HepG2 (cell line): ENCODE data around the gene SNAP29.

Source experiments
- ASH2L ChIP-seq: fragments of 300-600, 200-600 bp; sonication (generic); IDR thresholded peaks from 2 replicates; pipeline ENCODE4 v1.7.0; 2017; ENCODE audit warnings: low read depth, mild to moderate bottlenecking, moderate library complexity, mixed read lengths, low read length; ENCODE audit not compliant: insufficient read length
- CEBPZ ChIP-seq: IDR thresholded peaks from 2 replicates; pipeline ENCODE4 v1.6.1; 2012; ENCODE audit warnings: low read length, improper control_type of control experiment
- CTCF ChIP-seq: sonication (generic); formaldehyde crosslinking; IDR thresholded peaks from 2 replicates; pipeline ENCODE4 v1.5.0; 2020; ENCODE audit warnings: mild to moderate bottlenecking, missing genetic modification reagents, moderate library complexity
- GABPB1 ChIP-seq: IDR thresholded peaks from 2 replicates; pipeline ENCODE4 v1.6.1; 2016; ENCODE audit warnings: mild to moderate bottlenecking, missing genetic modification reagents, moderate library complexity, missing compliant biosample characterization
- IRF1 ChIP-seq: sonication (generic); formaldehyde crosslinking; IDR thresholded peaks from 2 replicates; pipeline ENCODE4 v1.4.0; 2020; ENCODE audit warnings: low read depth, mild to moderate bottlenecking, missing genetic modification reagents
- MAX ChIP-seq: IDR thresholded peaks from 2 replicates; pipeline ENCODE4 v1.6.1; 2012; ENCODE audit warnings: inconsistent platforms
- NFE2L2 ChIP-seq: fragments of 150-350 bp; IDR thresholded peaks from 2 replicates; pipeline ENCODE4 v1.6.1; 2014; ENCODE audit warnings: low read length
- SIN3A ChIP-seq: IDR thresholded peaks from 2 replicates; pipeline ENCODE4 v1.6.1; 2011; ENCODE audit warnings: low read depth, mild to moderate bottlenecking, control low read depth, low read length, borderline replicate concordance
- ZBTB33 ChIP-seq: sonication (generic); formaldehyde crosslinking; IDR thresholded peaks from 2 replicates; pipeline ENCODE4 v1.4.0; 2020; ENCODE audit warnings: missing genetic modification reagents
- ZBTB34 ChIP-seq: sonication (generic); formaldehyde crosslinking; IDR thresholded peaks from 2 replicates; pipeline ENCODE4 v1.8.0; 2022; ENCODE audit warnings: mild to moderate bottlenecking, missing genetic modification reagents
- ZKSCAN1 ChIP-seq: fragments of 150-350 bp; IDR thresholded peaks from 2 replicates; pipeline ENCODE4 v1.6.1; 2014; ENCODE audit warnings: low read length
- ZNF687 ChIP-seq: sonication (generic); formaldehyde crosslinking; IDR thresholded peaks from 2 replicates; pipeline ENCODE4 v1.5.1; 2020; ENCODE audit warnings: mild to moderate bottlenecking, missing genetic modification reagents, moderate library complexity
- ZNF691 ChIP-seq: sonication (generic); formaldehyde crosslinking; IDR thresholded peaks from 2 replicates; pipeline ENCODE4 v1.4.0; 2020; ENCODE audit warnings: missing genetic modification reagents, low read depth, mild to moderate bottlenecking, borderline replicate concordance

GRCh38 chr22:20857838-20858614 lies 781 bp upstream of the SNAP29 start:
- TF ChIP-seq IRF1 (CRISPR knock-in tag) (no peak), CEBPZ (no peak), MAX (no peak), CTCF (CRISPR knock-in tag) (peak; percentile 38; the same call in 1 of the 2 replicates), ZBTB34 (CRISPR knock-in tag) (no peak), ASH2L (peak; percentile 57), GABPB1 (CRISPR knock-in tag) (no peak), ZNF687 (CRISPR knock-in tag) (no peak), ZKSCAN1 (no peak), ZNF691 (no peak), SIN3A (no peak), NFE2L2 (no peak), ZBTB33 (no peak)
